Jurkat, Clone E6-1 (cell line): ENCODE results near the gene HTR3C.

Source experiments
- DNase-seq: peaks from one replicate; pipeline ENCODE4 v3.0.0-alpha.2; 2011; ENCODE audit warnings: low read depth, low spot score
- H3K4me3 ChIP-seq: 2 replicates; pipeline ENCODE4 v1.5.1; 2011; ENCODE audit warnings: mild to moderate bottlenecking, low read length, control low read depth, moderate library complexity

HTR3C gene

GRCh38 chr3:184081116-184081830 is 28.4 kb downstream of the HTR3C start:
- no peak for DNase-seq
- H3K4me3 ChIP-seq, result no peak overlapping the region

GRCh38 chr3:184082034-184082433 is 29.2 kb downstream of the HTR3C start:
- DNase-seq, result no peak
- H3K4me3 ChIP-seq, result no peak overlapping the region

GRCh38 chr3:184082465-184082864 is 29.6 kb downstream of the HTR3C start:
- no peak overlapping the region for H3K4me3 ChIP-seq
- DNase-seq, result no peak

GRCh38 chr3:184085389-184085852 is 32.6 kb downstream of the HTR3C start:
- H3K4me3 ChIP-seq, result no peak overlapping the region
- peak; percentile 28 for DNase-seq

- DNase-seq, result no peak
Measured at GRCh38 chr3:184092199-184092598, 39.4 kb downstream of the HTR3C start.

GRCh38 chr3:184096811-184097383 is 44.0 kb downstream of the HTR3C start, which contains the start of gene HTR3E:
Gene HTR3E (plus strand): TSS chr3:184097064. CDS start chr3:184097530, 466 bp downstream.
- H3K4me3 ChIP-seq, result no peak within 1 kb of the TSS
- DNase-seq, result no peak

More at GRCh38 chr3:184092199-184092598, 39.4 kb downstream of the HTR3C start:
- no peak overlapping the region for H3K4me3 ChIP-seq

- H3K4me3 ChIP-seq, result no peak overlapping the region
- DNase-seq, result no peak
Measured at GRCh38 chr3:184097556-184097955, 44.7 kb downstream of the HTR3C start.

GRCh38 chr3:184099806-184100686 is 47.2 kb downstream of the HTR3C start:
- no peak overlapping the region for H3K4me3 ChIP-seq
- no peak for DNase-seq
